EL (cell line): Measurements from ENCODE around the gene SLFN13.
"Not testable (repeated sequence)": the region's sequence is repeated elsewhere in the genome, so short reads cannot be mapped to it uniquely, and the experiment has no call there.

Experiments used
- DNase-seq: peaks from one replicate; pipeline ENCODE4 v3.0.0-alpha.2; 2016

The SLFN13 gene

DNA sequence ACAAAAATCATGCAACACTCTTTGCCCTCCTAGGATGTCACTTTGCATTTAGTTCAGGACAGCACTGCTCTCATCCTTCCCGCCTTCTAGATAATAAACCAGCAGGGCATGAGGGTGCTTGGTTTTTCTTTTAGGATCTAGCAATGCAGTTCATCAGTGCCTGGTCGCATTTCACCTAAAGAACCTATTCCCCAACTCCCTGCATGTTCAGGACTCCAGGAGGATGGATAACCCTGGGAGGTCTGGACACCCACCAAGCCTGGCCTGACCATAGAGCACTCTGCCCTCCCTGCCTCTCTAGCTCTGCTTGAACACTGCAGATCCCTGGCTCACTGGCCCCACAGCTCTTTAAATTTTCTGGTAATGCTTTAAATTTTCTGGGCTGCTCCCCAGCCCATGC lies 18.9 kb downstream of the SLFN13 start:
- no peak for DNase-seq

DNA sequence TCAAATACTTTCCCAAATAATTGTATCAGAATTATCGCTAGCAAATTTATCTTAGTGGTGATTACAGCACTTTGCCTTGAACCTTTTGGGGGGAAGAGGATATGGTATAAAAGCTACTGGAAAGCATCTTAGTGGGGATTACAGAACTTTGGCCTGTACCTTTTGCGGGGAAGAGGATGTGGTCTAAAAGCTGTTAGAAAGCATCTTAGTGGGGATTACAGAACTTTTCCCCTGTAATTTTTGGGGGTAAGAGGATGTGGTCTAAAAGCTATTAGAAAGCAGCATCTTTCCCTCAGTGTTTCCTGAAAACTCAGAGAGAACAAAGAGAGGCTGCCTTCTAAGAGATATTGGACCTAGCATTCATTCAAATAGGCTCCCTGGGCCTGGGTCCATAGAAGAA lies 20.3 kb downstream of the SLFN13 start:
- DNase-seq, result no peak

DNA sequence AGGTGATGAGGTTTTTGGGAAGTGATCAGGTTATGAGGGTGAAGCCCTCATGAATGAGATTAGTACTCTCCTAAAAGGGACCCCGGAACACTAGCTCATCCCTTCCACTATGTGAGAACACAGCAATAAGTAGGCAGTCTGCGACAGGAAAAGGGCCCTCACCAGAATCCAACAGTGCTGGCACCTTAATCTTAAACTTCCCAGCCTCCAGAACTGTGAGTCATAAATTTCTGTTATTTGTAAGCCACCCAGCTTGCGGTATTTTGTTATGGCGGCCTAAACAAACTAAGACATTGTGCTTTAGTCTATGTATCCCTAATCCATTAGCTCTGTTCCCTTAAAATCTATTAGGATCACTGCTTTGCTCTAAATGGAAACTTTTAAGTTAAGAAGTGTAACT lies 24.8 kb downstream of the SLFN13 start:
- DNase-seq, result peak; percentile 45

DNA sequence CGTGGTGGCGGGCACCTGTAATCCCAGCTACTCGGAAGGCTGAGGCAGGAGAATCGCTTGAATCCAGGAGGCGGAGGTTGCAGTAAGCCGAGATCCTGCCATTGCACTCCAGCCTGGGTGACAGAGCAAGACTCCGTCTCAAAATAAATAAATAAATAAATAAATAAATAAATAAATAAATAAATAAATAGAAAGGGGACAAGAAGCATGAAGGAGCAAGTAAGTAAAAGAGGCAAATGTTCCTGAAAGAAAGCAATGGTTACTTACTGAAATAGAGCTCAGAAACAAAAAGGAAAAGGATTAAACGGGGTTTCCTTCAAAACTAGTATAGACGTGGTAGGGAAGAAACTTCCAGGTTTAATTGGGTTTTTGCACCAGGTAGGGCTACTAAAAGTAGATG lies 27.5 kb downstream of the SLFN13 start:
- DNase-seq, result not testable (repeated sequence)

DNA sequence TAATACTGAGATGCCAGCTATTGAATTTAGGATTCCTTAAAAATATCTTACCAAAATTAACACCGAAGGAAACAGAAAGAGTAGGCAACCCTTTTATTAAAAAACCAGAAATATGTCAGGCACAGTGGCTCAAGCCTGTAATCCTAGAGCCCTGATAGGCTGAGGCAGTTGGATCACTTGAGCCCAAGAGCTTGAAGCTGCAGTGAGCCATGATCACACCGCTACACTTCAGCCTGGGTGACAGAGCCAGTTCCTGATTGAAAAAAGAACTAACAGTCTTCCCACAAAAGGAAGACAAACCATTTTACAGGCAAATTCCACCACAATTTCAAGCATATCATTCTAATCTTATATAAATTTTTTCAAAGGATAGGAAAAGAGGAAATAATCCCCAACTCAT lies 31.9 kb downstream of the SLFN13 start:
- DNase-seq, result no peak

DNA sequence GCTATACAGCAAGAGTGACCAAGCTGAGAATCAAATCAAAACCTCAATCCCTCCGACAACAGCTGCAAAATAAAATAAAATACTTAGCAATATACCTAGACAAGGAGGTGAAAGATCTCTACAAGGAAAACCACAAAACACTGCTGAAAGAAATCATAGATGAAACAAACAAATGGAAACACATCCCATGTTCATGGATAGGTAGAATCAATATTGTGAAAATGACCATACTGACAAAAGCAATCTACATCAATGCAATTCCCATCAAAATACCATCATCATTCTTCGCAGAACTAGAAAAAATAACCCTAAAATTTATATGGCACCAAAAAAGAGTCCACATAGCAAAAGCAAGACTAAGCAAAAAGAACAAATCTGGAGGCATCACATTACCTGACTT lies 33.9 kb downstream of the SLFN13 start:
- not testable (repeated sequence) for DNase-seq

DNA sequence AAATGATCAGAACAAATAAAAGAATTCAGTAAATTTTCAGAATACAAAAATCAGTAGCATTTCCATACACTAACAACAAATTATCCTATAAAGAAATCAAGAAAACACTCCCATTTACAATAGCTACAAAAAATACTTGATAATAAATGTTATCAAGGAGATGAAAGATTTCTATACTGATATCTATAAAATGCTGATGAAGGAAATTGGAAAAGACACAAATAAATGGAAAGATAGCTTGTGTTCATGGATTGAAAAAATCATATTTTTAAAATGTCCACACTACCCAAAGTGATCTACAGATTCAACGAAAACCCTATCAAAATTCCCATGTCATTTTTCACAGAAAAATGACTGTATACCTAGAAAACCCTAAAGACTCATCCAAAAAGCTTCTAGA lies 34.3 kb downstream of the SLFN13 start:
- no peak for DNase-seq

DNA sequence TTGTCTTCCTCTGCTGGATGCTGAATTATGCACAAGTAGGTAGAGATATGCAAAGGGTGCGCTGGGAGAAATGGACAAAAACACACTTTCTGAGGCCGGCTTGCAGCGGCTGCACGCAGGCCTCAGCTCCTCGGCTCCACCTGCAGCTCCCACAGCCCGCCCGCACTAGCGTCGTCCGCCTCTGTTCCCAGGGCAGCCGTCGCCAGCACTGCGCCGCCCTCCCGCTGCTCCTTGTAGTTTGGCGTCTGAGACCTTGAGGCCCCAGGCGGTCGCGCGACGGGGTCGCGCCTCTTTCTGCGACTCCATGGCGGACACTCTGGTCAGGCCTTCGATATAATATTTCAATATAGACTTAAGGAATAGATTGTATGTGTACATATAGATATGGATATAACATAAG lies 41.0 kb downstream of the SLFN13 start:
- DNase-seq, result no peak

DNA sequence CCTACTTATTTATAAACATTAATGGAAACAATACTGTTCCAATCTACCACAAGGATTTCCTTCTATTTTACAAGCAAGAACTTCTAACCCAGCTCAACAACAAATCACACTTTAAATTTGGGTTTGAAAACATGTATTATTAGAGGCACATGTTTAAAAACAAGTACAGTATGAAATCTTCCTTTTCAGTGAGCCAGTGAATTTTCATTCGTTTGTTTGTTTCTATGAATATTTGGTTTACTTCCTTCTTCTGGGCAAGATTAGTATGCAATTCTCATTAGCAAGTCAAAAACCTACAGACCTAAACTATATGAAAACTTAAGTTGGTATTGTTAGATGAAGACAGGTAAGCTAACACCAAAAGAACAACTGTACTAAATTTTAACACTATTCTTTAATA lies 42.0 kb downstream of the SLFN13 start:
- DNase-seq, result no peak

DNA sequence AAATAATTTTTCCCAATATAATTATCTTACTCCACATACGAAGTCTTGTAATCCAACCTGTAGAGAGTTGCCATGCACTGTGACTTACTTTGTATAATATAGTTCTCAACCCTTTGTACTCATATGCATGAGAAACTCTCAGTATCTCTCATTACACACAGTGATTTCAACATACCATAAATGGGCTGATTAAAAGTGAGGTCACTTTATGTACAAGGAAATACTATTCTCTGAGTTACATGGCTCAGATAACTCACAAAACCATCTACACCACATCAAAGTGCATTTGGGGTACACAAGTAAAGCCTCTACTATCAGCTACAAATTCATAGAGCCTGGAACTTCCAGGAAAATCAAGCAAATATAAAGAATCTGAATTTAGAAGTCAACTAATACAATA lies 44.2 kb downstream of the SLFN13 start:
- no peak for DNase-seq

DNA sequence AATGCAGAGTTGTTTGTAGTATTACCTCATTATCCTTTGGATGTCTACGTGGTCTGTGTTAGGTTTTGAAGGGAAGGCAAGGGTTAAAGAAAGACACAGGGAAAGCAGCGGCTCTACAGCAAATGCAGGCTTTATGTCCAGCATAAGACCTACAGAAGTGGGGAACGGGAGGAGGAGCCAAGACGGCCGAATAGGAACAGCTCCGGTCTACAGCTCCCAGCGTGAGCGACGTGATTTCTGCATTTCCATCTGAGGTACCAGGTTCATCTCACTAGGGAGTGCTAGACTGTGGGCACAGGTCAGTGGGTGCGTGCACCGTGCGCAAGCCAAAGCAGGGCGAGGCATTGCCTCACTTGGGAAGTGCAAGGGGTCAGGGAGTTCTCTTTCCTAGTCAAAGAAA lies 54.8 kb downstream of the SLFN13 start:
- DNase-seq, result not testable (repeated sequence)

DNA sequence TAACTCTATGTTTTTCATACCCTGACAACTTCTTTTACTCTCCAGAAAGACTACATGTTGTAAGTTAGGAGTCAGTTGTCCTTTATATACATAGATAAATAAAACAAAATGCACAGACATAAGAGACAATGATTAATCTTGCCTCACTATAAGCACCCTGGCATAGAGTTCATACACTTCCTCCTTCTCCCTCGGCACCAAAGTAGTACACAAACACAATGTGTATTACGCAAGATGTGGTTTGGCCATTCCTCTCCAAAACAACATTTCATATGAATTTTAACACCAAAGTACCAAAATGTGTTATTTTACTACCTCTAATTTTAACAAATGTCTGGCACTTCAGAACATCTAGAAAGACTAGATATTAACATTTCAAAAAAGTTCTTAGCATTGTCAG lies 57.9 kb downstream of the SLFN13 start:
- no peak for DNase-seq

DNA sequence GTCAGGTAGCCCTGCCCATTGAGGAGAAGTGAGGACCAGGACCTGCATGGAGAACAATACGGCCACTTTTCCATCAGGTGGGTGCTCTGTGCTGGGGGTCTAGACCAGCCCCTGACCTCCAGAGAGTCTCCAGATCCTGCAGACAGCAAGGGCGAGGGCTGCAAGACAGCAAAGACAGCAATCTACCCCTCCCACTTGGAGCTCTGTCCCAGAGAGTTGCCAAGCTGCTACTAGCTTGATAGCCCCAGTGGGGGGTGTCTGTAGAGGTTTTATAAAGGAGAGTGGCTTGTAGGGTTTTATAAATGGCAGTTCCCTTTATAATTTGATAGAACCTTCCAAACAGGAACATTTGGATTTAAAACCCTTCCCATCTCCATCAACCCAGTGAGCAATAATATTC lies 58.4 kb downstream of the SLFN13 start:
- no peak for DNase-seq

DNA sequence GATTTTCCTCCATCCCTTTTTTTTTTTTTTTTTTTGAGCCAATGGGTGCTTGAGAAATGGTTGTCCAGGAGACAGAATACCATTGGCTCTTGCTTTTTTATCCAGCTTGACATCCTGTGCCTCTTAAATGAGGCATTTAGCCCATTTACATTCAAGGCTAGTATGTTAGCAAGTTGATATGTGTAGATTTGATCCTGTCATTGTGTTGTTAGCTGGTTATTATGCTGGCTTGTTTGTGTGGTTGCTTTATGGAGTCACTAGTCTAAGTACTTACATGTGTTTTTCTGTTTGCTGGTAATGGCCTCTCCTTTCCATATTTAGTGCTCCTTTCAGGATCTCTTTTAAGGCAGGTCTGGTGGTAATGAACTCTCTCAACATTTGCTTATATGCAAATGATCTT lies 61.1 kb downstream of the SLFN13 start:
- no peak for DNase-seq
